AG09319 (cell line): Measurements from ENCODE around the gene EFCAB12.

Source experiments
- DNase-seq: peaks from one replicate; pipeline ENCODE4 v3.0.0-alpha.2; 2010; ENCODE audit warnings: low read depth; ENCODE audit errors: extremely low read depth
- CTCF ChIP-seq: IDR thresholded peaks from 2 replicates; pipeline ENCODE4 v1.5.1; 2011; ENCODE audit warnings: low read depth, mild to moderate bottlenecking, inconsistent platforms, low read length, moderate library complexity

Gene EFCAB12

DNA sequence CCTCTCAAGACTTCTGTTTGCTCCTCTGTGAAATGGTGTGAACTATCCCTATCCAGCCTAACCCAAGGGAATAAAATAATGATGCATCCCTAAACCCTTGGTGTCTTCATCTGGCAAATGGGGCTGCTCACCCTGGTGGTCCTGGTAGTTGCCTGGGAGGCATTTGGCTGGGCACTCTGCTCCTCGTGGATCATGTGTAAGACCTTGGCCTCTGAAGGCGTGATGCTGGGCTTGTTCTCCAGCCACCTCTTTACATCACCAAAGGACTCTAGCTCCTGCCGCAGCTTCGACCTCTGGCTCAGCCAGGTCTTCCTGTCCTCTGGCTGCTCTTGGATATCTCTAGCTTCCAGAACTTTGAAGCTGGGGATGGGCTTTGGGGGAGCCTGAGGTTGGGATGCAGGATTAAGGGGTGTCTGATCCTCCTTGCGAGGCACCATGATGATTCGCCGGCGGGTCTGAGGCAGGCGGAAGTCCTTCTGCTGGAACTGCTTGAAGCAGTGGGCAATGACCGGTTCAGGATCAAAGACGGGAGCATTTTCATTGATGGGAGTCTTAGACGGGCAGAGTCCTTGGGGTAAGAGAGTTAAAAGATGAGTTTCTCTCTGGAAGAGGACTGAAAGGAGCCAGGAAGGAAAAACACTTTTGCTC lies 7.1 kb downstream of the EFCAB12 start:
- no peak for TF ChIP-seq CTCF
- no peak for DNase-seq

GRCh38 chr3:129419476-129419875 lies 9.0 kb downstream of the EFCAB12 start:
- DNase-seq, result no peak
- TF ChIP-seq CTCF, result no peak

DNA sequence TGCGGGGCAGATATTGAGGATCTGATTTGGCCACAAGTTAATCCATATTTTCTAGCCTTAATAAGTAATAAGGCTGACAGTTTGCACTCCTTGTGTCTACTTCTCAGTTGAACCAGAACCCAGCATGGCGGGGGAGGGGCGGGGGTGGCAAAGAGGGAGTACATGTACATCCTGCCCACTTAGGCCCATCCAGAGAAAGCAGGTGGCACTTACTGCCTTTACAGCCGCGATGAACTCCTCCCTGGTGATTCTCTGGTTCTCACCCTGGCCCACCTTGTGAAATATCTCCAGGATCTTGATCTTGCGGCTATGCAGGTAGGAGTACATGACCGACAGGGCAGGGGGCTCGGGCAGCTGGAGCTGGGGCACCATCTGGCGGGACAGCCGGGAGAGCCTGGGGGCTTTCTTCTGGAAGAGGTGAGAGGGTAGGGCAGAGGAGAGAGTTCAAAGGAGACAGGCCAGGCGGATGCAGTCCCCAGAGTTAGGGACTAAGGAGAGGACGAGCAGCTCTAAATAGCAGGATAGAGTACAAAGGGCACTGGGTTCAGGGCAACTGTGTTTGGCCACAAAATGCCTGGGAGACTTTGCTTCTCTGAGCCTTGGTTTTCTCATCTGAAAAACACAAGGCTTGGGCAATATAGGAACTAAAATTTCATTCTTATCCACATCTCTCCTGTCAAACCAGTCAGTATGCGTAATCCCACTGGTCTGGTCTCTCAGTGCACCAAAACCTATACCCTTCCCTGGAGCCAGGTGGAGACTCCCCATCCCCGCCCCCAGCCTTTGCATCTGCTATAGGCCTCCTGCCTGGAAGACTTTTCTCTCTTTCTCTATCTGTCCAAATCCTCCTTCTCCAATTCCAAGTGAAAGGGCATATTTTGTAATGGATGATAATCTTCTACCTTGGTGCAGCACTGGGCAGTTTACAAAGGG lies 10.1 kb downstream of the EFCAB12 start:
- no peak for TF ChIP-seq CTCF
- no peak for DNase-seq

DNA sequence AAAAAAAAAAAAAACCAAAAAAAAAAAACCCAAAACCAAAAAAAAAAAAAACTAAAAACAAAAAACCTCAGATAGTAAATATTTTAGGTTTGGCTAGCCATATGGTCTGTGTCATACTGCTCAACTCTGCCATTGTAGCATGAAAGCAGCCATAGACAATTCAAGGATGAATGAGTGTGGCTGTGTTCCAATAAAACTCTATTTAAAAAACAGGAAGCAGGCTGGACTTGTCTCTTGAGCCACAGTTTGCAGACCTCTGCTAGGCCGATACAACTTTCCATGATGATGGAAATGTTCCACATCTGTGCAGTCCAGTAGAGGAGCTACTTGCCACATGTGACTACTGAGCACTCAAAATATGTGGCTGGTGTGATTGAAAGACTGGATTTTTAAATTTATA lies 11.1 kb downstream of the EFCAB12 start:
- TF ChIP-seq CTCF, result no peak
- DNase-seq, result no peak

- TF ChIP-seq CTCF, result no peak
- no peak for DNase-seq
Observed at GRCh38 chr3:129416415-129416814, 12.0 kb downstream of the EFCAB12 start.

DNA sequence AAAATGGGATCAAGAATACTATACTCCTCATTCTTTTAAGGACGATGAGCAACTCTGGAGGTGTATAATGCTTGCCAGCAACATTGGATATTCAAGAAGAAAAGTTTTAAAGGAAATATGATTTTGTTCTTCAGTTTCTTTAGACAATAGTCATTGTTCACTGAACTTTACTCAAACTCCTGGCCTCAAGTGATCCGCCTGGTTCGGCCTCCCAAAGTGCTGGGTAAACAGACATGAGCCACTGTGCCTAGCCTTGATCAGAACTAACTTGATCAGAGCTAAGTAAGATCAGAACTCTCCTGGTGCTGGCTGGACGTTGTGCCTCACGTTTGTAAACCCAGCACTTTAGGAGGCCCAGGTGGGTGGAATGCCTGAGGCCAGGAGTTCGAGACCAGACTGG lies 12.6 kb downstream of the EFCAB12 start:
- TF ChIP-seq CTCF, result no peak
- no peak for DNase-seq

DNA sequence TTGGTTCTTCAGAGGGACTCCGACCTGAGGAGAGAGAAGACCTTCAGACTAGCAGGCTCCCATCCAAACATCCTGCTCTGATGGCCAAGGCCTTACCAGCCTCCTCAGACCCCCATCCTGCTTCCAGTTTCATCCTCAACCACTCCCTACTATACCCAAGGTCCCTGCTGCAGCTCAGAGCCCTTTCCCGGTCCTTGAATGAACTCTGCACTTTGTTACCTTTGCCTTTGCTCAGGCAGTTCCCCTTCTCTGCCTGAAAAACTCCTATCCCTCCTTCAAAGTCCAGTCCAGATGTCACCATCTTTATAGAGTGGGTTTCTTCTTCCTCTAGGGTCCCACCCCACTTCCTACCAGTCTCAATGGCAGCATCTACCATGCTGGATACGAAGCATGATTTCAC lies 13.1 kb downstream of the EFCAB12 start:
- TF ChIP-seq CTCF, result no peak
- no peak for DNase-seq
